Trophoblast cell (in vitro differentiated cells and primary cell): ENCODE data around the gene COQ2. TPM values are rescaled to one million over a fixed set of nuclear protein-coding genes. Genes with fewer than 3 reads are reported as not detected.

Experiments used
- DNase-seq, 2 donors: peaks; one replicate each; pipeline ENCODE4 v3.0.0-alpha.2; 2016
- H2AFZ ChIP-seq: 2 replicates; pipeline ENCODE4 v1.6.1; 2013; ENCODE audit warnings: low read length, moderate library complexity, mild to moderate bottlenecking; ENCODE audit not compliant: insufficient read depth, poor library complexity
- H2AK5ac ChIP-seq: 2 replicates; pipeline ENCODE4 v1.6.1; 2013; ENCODE audit warnings: mild to moderate bottlenecking, low read length
- H2BK120ac ChIP-seq: 2 replicates; pipeline ENCODE4 v1.6.1; 2013; ENCODE audit warnings: low read length, mild to moderate bottlenecking, moderate library complexity; ENCODE audit not compliant: insufficient read depth, poor library complexity
- H2BK12ac ChIP-seq: 2 replicates; pipeline ENCODE4 v1.6.1; 2013; ENCODE audit warnings: mild to moderate bottlenecking, low read length, moderate library complexity
- H2BK5ac ChIP-seq: 2 replicates; pipeline ENCODE4 v1.6.1; 2013; ENCODE audit warnings: low read length, low read depth, moderate library complexity, mild to moderate bottlenecking; ENCODE audit not compliant: poor library complexity
- H3K14ac ChIP-seq: 2 replicates; pipeline ENCODE4 v1.6.1; 2013; ENCODE audit warnings: mild to moderate bottlenecking, low read length
- H3K18ac ChIP-seq: 2 replicates; pipeline ENCODE4 v1.6.1; 2013; ENCODE audit warnings: mild to moderate bottlenecking, low read length
- H3K23ac ChIP-seq: 2 replicates; pipeline ENCODE4 v1.6.1; 2013; ENCODE audit warnings: low read length
- H3K27ac ChIP-seq: 2 replicates; pipeline ENCODE4 v1.5.1; 2013; ENCODE audit warnings: low read depth, mild to moderate bottlenecking, inconsistent platforms, low read length, moderate library complexity
- H3K27me3 ChIP-seq: 2 replicates; pipeline ENCODE4 v1.6.1; 2013; ENCODE audit warnings: inconsistent platforms, mild to moderate bottlenecking, low read length, moderate library complexity; ENCODE audit not compliant: insufficient read depth
- H3K36me3 ChIP-seq, 2 experiments: 1 replicate in 1 of 2; 2 replicates in 1 of 2; pipeline ENCODE4 v1.6.1; 2013; ENCODE audit warnings: low read length in 2 of 2, mild to moderate bottlenecking in 2 of 2, moderate library complexity in 1 of 2; ENCODE audit not compliant: insufficient read depth in 2 of 2, control insufficient read depth in 1 of 2
- H3K4ac ChIP-seq: 2 replicates; pipeline ENCODE4 v1.6.1; 2013; ENCODE audit warnings: low read depth, mild to moderate bottlenecking, low read length, moderate library complexity
- H3K4me1 ChIP-seq, 2 experiments: 1 replicate in 1 of 2; 2 replicates in 1 of 2; pipeline ENCODE4 v1.6.1; 2013; ENCODE audit warnings: low read length in 2 of 2, mild to moderate bottlenecking in 2 of 2, moderate library complexity in 1 of 2; ENCODE audit not compliant: insufficient read depth in 2 of 2, control insufficient read depth in 1 of 2
- H3K4me2 ChIP-seq: 2 replicates; pipeline ENCODE4 v1.6.1; 2013; ENCODE audit warnings: inconsistent platforms, mild to moderate bottlenecking, low read length, moderate library complexity
- H3K4me3 ChIP-seq: 2 replicates; pipeline ENCODE4 v1.5.1; 2013; ENCODE audit warnings: mild to moderate bottlenecking, low read depth, low read length, inconsistent platforms
- H3K79me1 ChIP-seq: one replicate; pipeline ENCODE4 v1.6.1; 2013; ENCODE audit warnings: low read length
- H3K79me2 ChIP-seq: 2 replicates; pipeline ENCODE4 v1.6.1; 2013; ENCODE audit warnings: low read length, mild to moderate bottlenecking; ENCODE audit not compliant: control insufficient read depth, insufficient read depth, poor library complexity
- H3K9ac ChIP-seq: 2 replicates; pipeline ENCODE4 v1.6.1; 2013; ENCODE audit warnings: mild to moderate bottlenecking, low read length
- H3K9me3 ChIP-seq: 2 replicates; pipeline ENCODE4 v1.6.1; 2013; ENCODE audit warnings: low read depth, mild to moderate bottlenecking, control low read depth, inconsistent platforms, low read length; ENCODE audit not compliant: insufficient read depth
- H4K12ac ChIP-seq: 2 replicates; pipeline ENCODE4 v1.6.1; 2013; ENCODE audit warnings: low read depth, mild to moderate bottlenecking, low read length, moderate library complexity
- H4K8ac ChIP-seq: 2 replicates; pipeline ENCODE4 v1.6.1; 2013; ENCODE audit warnings: low read depth, mild to moderate bottlenecking, low read length, moderate library complexity
- H4K91ac ChIP-seq: one replicate; pipeline ENCODE4 v1.6.1; 2013; ENCODE audit warnings: low read depth, mild to moderate bottlenecking, low read length, moderate library complexity
- WGBS: extraction: QIAGEN DNeasy Blood & Tissue Kit; methylation state at CpG from one replicate; pipeline ENCODE4 v1.1.7; 2013; ENCODE audit warnings: missing lambda C conversion rate; ENCODE audit not compliant: insufficient read length, insufficient coverage; ENCODE audit errors: extremely low coverage; 5-methylcytosine and 5-hydroxymethylcytosine counted together
- polyA plus RNA-seq: library from polyadenylated mRNA; stranded (reverse); fragments of 200-250 nt; gene quantifications from 2 replicates; pipeline ENCODE4 v1.2.3, GENCODE V29; 2013

COQ2 gene, protein sequence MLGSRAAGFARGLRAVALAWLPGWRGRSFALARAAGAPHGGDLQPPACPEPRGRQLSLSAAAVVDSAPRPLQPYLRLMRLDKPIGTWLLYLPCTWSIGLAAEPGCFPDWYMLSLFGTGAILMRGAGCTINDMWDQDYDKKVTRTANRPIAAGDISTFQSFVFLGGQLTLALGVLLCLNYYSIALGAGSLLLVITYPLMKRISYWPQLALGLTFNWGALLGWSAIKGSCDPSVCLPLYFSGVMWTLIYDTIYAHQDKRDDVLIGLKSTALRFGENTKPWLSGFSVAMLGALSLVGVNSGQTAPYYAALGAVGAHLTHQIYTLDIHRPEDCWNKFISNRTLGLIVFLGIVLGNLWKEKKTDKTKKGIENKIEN
- polyA plus RNA-seq, result 10.4 and 10.8 TPM in 2 replicates

DNA sequence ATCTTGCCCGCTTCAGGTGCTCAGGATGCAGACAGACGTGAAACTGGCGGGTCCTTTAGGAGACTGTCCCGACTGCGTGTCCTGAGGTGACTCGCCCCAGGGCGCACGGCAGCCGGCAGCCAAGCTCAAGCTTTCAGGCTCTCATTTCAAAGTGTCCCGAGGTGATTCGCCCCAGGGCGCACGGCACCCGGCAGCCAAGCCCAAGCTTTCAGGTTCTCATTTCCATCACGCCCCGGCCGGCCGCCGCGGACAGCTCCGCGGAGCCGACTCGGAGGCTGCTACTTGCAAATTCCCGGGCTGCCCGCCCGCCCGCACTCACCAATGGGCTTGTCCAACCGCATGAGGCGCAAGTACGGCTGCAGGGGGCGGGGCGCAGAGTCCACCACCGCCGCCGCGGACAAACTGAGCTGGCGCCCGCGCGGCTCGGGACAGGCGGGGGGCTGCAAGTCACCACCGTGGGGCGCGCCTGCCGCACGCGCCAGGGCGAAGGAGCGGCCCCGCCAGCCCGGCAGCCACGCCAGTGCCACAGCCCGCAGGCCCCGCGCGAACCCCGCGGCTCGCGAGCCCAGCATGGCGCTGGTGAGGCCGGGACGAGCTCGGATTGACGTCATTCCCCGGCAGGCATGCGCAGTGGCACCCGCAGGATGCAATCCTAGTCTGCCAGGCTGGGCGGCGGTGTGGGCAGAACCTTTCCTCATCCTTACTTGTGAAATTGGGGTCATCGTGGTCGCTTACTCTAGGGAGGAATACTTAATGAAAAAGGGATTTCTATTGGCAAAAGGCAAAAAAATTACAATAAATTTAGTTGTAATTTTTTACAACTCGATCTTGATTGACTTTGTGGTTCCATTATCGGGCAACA is at the start of gene COQ2:
TSS of gene COQ2 (minus strand) at position 606 of the 862 bp plus-strand sequence. CDS start at position 572, 34 bp downstream.
- WGBS, result no CpG with 5 or more reads among the region's 76 CpGs
- peaks cover 2% of the 10 kb centered on the region for H3K79me2 ChIP-seq
- H3K9ac ChIP-seq, result peak within 1 kb of the TSS; percentile 88
- peak within 1 kb of the TSS; percentile 95 for H4K12ac ChIP-seq
- H2AFZ ChIP-seq, result peak within 1 kb of the TSS; percentile 69
- no peak within 1 kb of the TSS for H2AK5ac ChIP-seq
- H4K8ac ChIP-seq, result peak within 1 kb of the TSS; percentile 92
- H3K27me3 ChIP-seq, result no peaks in the 10 kb centered on the region
- peak; percentile 94 to 98 for DNase-seq
- peak within 1 kb of the TSS; percentile 68 for H3K4ac ChIP-seq
- H3K14ac ChIP-seq, result peak within 1 kb of the TSS; percentile 87
- peak within 1 kb of the TSS; percentile 87 for H2BK5ac ChIP-seq
- peak within 1 kb of the TSS; percentile 32 for H2BK12ac ChIP-seq
- peak within 1 kb of the TSS; percentile 92 for H3K18ac ChIP-seq
- no peaks in the 10 kb centered on the region for H3K36me3 ChIP-seq
- H3K27ac ChIP-seq, result peak within 1 kb of the TSS; percentile 95
- H3K4me1 ChIP-seq, result peaks cover 3 to 6% of the 10 kb centered on the region in 2 experiments
- H2BK120ac ChIP-seq, result peak within 1 kb of the TSS; percentile 92
- peak within 1 kb of the TSS; percentile 96 for H4K91ac ChIP-seq
- H3K4me2 ChIP-seq, result peak within 1 kb of the TSS; percentile 86
- H3K23ac ChIP-seq, result no peak within 1 kb of the TSS
- no peaks in the 10 kb centered on the region for H3K9me3 ChIP-seq
- H3K79me1 ChIP-seq, result peaks cover 6% of the 10 kb centered on the region
- peak within 1 kb of the TSS; percentile 96 for H3K4me3 ChIP-seq

DNA sequence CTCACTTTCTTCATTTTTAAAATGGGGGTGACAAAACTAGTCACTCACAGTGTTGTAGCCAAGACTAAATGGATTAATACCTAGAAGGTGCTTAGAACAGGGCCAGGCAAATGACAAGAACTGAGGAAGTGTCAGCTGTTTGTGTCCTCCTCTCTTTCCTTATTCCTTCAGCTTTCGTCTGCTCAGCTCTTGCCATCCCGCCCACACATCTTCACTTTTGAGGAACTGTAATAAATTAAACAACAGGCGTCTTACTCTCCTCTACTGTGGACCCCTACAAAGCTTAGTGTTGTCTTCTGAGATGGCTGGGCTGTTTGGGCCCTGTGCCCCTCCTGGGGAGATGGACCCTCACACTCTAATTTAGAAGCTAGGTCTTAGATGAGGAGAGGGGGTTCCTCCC is 47.4 kb upstream of the COQ2 start:
- H3K18ac ChIP-seq, result no peak overlapping the region
- no peaks in the 10 kb centered on the region for H3K36me3 ChIP-seq
- H2AFZ ChIP-seq, result no peak overlapping the region
- no peak overlapping the region for H3K4me3 ChIP-seq
- H3K27ac ChIP-seq, result no peak overlapping the region
- no peak overlapping the region for H2BK5ac ChIP-seq
- H2BK120ac ChIP-seq, result no peak overlapping the region
- H3K9ac ChIP-seq, result no peak overlapping the region
- no peak overlapping the region for H3K4me2 ChIP-seq
- H3K79me1 ChIP-seq, result no peaks in the 10 kb centered on the region
- no peak for DNase-seq
- H2BK12ac ChIP-seq, result no peak overlapping the region
- H4K91ac ChIP-seq, result no peak overlapping the region
- H3K4ac ChIP-seq, result no peak overlapping the region
- no peak overlapping the region for H3K14ac ChIP-seq
- H3K27me3 ChIP-seq, result peaks cover 6% of the 10 kb centered on the region
- no peak overlapping the region for H4K12ac ChIP-seq
- no peak overlapping the region for H2AK5ac ChIP-seq
- no peak overlapping the region for H4K8ac ChIP-seq
- H3K79me2 ChIP-seq, result no peaks in the 10 kb centered on the region
- no CpG with 5 or more reads among the region's 3 CpGs for WGBS
- no peak overlapping the region for H3K23ac ChIP-seq
- H3K9me3 ChIP-seq, result no peaks in the 10 kb centered on the region
- H3K4me1 ChIP-seq, result peaks cover 0 to 3% of the 10 kb centered on the region in 2 experiments

DNA sequence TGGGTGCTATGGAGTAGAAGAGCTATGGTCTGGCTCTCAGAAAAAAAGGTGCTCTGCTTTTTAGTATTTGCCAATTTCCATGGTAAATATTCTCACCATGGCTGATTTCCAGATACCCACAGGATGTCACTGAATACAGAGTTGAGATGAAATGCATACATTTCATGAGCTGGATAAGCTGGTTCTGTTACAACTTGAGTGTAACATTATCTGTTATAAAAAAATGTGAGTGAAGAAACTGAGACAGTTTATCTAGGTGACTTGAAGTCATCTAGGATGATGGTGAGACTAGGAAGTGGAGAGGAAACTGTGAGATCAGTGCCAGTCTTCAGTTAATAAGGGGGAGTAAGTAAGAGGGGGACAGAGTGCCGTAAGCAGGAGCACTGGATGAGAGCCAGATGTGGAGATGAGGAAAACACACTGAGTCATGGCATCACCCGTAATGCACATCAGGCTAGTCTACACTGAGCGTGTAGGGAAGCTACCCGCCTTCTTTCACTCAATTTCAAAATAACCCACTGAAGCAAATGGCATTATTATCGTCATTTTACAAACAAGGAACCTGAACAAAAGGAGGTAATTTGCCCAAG is 45.0 kb upstream of the COQ2 start:
- no peaks in the 10 kb centered on the region for H3K79me2 ChIP-seq
- no peak overlapping the region for H2AFZ ChIP-seq
- no peak overlapping the region for H3K4ac ChIP-seq
- whole genome bisulfite sequencing, result no CpG with 5 or more reads among the region's 5 CpGs
- H3K9me3 ChIP-seq, result no peaks in the 10 kb centered on the region
- no peak overlapping the region for H2BK12ac ChIP-seq
- H3K23ac ChIP-seq, result no peak overlapping the region
- no peak overlapping the region for H3K14ac ChIP-seq
- H2BK5ac ChIP-seq, result no peak overlapping the region
- no peak overlapping the region for H4K8ac ChIP-seq
- H2BK120ac ChIP-seq, result no peak overlapping the region
- H3K9ac ChIP-seq, result no peak overlapping the region
- no peak overlapping the region for H2AK5ac ChIP-seq
- no peak overlapping the region for H4K12ac ChIP-seq
- peaks cover 0 to 3% of the 10 kb centered on the region in 2 experiments for H3K4me1 ChIP-seq
- no peak overlapping the region for H3K4me3 ChIP-seq
- H3K79me1 ChIP-seq, result no peaks in the 10 kb centered on the region
- H3K36me3 ChIP-seq, result no peaks in the 10 kb centered on the region
- H3K18ac ChIP-seq, result no peak overlapping the region
- peak; percentile 8 to 85 for DNase-seq
- no peak overlapping the region for H4K91ac ChIP-seq
- peaks cover 3% of the 10 kb centered on the region for H3K27me3 ChIP-seq
- H3K27ac ChIP-seq, result no peak overlapping the region
- H3K4me2 ChIP-seq, result no peak overlapping the region

DNA sequence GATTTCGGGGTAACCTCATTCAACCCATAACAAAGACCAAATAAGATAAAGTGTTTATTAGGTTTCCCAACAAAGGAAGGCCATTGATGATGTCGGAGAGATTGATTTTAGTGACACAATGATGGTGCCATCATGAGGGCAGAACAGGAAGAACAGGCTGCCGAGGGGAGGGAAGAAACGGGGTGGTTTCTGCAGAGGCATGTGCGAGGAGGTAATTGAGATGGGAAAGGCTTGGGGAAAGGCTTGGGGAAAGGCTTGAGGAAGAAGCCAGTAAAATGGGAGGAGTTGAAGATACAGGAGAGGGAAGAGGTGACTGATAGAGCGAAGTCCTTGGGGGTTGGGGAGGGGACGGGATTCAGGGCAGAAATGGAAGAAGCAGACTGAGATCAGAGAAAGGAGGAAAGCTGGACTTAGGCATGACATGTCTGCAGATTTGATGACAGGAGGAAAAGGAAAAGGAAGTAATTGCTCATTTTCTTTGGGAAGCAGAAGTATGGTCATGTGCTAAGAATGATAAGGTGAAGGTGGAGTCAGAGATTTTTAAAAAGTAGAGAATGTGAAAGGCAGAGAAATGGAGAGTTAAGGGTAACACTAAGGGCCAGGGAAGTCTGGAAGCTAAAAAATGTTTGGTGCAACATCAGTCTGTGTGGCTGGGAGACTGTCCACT is 44.1 kb upstream of the COQ2 start:
- no peaks in the 10 kb centered on the region for H3K79me1 ChIP-seq
- H3K4me1 ChIP-seq, result no peaks in the 10 kb centered on the region
- no peak overlapping the region for H2BK5ac ChIP-seq
- H4K91ac ChIP-seq, result no peak overlapping the region
- H3K9me3 ChIP-seq, result no peaks in the 10 kb centered on the region
- no peaks in the 10 kb centered on the region for H3K36me3 ChIP-seq
- DNase-seq, result peak; percentile 53 to 82
- H2AK5ac ChIP-seq, result no peak overlapping the region
- H3K23ac ChIP-seq, result no peak overlapping the region
- H2AFZ ChIP-seq, result no peak overlapping the region
- no peak overlapping the region for H3K9ac ChIP-seq
- H4K12ac ChIP-seq, result no peak overlapping the region
- no peaks in the 10 kb centered on the region for H3K79me2 ChIP-seq
- no peak overlapping the region for H3K4ac ChIP-seq
- no peak overlapping the region for H2BK12ac ChIP-seq
- no peak overlapping the region for H3K27ac ChIP-seq
- no peak overlapping the region for H4K8ac ChIP-seq
- no peak overlapping the region for H3K4me3 ChIP-seq
- no peak overlapping the region for H3K4me2 ChIP-seq
- no CpG with 5 or more reads among the region's 7 CpGs for WGBS
- no peaks in the 10 kb centered on the region for H3K27me3 ChIP-seq
- H3K18ac ChIP-seq, result no peak overlapping the region
- no peak overlapping the region for H3K14ac ChIP-seq
- H2BK120ac ChIP-seq, result no peak overlapping the region
